C4-2B (cell line): Measurements from ENCODE around the gene PDE5A.

ENCODE experiments used
- CTCF ChIP-seq: fragments of 450-650 bp; conservative IDR thresholded peaks from 2 replicates; pipeline ENCODE4 v1.5.1; 2017; ENCODE audit warnings: mild to moderate bottlenecking
- ZFX ChIP-seq: fragments of 450-650 bp; IDR thresholded peaks from 2 replicates; pipeline ENCODE4 v1.6.1; 2017

DNA sequence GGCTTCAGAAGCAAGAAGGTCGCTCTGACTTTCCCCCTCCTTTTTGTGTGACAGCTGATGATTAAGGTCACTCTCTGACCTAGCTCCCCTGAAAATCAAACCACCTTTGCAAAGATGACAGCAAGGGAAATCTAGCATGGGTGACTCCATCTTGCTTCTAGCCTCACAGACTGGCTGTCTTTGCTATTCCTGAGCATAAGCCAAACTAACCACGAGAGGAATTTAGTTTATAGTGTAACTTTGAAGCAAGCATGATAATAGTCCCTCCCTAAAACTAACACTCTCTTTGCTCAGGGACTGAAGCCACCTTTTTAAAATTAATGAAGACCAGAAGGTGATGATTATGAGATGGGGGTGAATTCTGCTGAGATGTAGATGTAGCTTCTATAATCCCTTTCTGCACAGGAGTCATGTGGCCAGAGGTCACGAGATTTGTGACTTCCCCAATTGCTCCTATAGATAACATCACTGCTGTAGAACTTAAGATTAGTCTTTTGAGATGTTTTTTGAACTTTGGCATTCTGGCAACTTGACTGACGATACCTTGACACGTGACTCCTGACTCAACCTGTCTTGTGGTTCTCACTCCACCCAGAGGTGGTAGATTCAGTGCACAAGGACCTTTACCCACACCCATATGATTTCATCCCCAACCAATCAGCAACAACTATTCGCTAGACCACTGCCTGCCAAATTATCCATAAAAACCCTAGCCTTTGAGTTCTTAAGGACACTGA lies 14.9 kb upstream of the PDE5A start:
- no peak for TF ChIP-seq CTCF
- TF ChIP-seq ZFX: no peak
